ENCODE data around the gene L3MBTL4. TPM values are rescaled to one million over a fixed set of nuclear protein-coding genes. Genes with fewer than 3 reads are reported as not detected.

Gene L3MBTL4
- total RNA-seq, 1 experiment from 2014 or later = not detected

- H3K4me1 ChIP-seq (replicated peaks; ENCODE audit: insufficient read depth) = no peaks in the 10 kb centered on the region
- no peaks in the 10 kb centered on the region for H3K9me2 ChIP-seq (ENCODE audit: insufficient read depth)
- H3K4me2 ChIP-seq = no peak overlapping the region
- H3K27me3 ChIP-seq (ENCODE audit: insufficient read depth, low read depth) = no peaks in the 10 kb centered on the region; the same call in none of the 2 replicates
- intact Hi-C loops (cut with micrococcal nuclease; ENCODE audit: unreplicated experiment) = no loop called here
- H2AFZ ChIP-seq = no peak overlapping the region
- DNase-seq = no peak
- TF ChIP-seq CTCF (conservative IDR thresholded peaks at IDR 0.05) (no peak), EZH2 (IDR thresholded peaks at IDR 0.05; ENCODE audit: low read depth) (no peak)
- ChIA-PET POLR2A (ENCODE audit: unreplicated experiment) (no interaction called here), CTCF (no interaction called here)
- H3F3A ChIP-seq (ENCODE audit: insufficient read depth, low read depth) = no peaks in the 10 kb centered on the region
- no peak overlapping the region for H3K4me3 ChIP-seq
- no peaks in the 10 kb centered on the region for H3K9me3 ChIP-seq (ENCODE audit: insufficient read depth, low read depth)
- no peaks in the 10 kb centered on the region for H3K36me3 ChIP-seq (ENCODE audit: low read depth)
- no peaks in the 10 kb centered on the region for H3K79me2 ChIP-seq (ENCODE audit: low read depth)
- no peak overlapping the region for H3K27ac ChIP-seq
- BruUV-seq (replicated peaks) = no TSS peak
- no peaks in the 10 kb centered on the region; the same call in 1 of the 2 replicates for H4K20me1 ChIP-seq (ENCODE audit: insufficient read depth)
Observed at GRCh38 chr18:6118080-6118479, 296.6 kb downstream of the L3MBTL4 start.

- Histone ChIP-seq H4K20me1 (ENCODE audit: insufficient read depth) (no peaks in the 10 kb centered on the region; the same call in 1 of the 2 replicates), H3K36me3 (ENCODE audit: low read depth) (no peaks in the 10 kb centered on the region), H3K4me3 (no peak overlapping the region), H3K4me2 (no peak overlapping the region), H3K79me2 (ENCODE audit: low read depth) (no peaks in the 10 kb centered on the region), H3F3A (ENCODE audit: insufficient read depth, low read depth) (no peaks in the 10 kb centered on the region), H3K27me3 (ENCODE audit: insufficient read depth, low read depth) (no peaks in the 10 kb centered on the region; the same call in 1 of the 2 replicates), H3K4me1 (replicated peaks; ENCODE audit: insufficient read depth) (no peaks in the 10 kb centered on the region), H3K27ac (no peak overlapping the region), H2AFZ (no peak overlapping the region), H3K9me3 (ENCODE audit: insufficient read depth, low read depth) (no peaks in the 10 kb centered on the region), H3K9me2 (ENCODE audit: insufficient read depth) (no peaks in the 10 kb centered on the region)
- ChIA-PET CTCF (no interaction called here), POLR2A (ENCODE audit: unreplicated experiment) (no interaction called here)
- DNase-seq = no peak
- intact Hi-C loops (cut with micrococcal nuclease; ENCODE audit: unreplicated experiment) = no loop called here
- TF ChIP-seq CTCF (conservative IDR thresholded peaks at IDR 0.05) (no peak), EZH2 (IDR thresholded peaks at IDR 0.05; ENCODE audit: low read depth) (no peak)
- BruUV-seq (replicated peaks) = no TSS peak
Observed at GRCh38 chr18:6115710-6116109, 299.0 kb downstream of the L3MBTL4 start.

- Histone ChIP-seq H3K27ac (no peak overlapping the region), H3K9me3 (ENCODE audit: insufficient read depth, low read depth) (no peaks in the 10 kb centered on the region), H3F3A (ENCODE audit: insufficient read depth, low read depth) (no peaks in the 10 kb centered on the region), H3K27me3 (ENCODE audit: insufficient read depth, low read depth) (no peaks in the 10 kb centered on the region; the same call in 1 of the 2 replicates), H3K9me2 (ENCODE audit: insufficient read depth) (no peaks in the 10 kb centered on the region), H3K4me3 (no peak overlapping the region), H2AFZ (no peak overlapping the region), H3K79me2 (ENCODE audit: low read depth) (no peaks in the 10 kb centered on the region), H4K20me1 (ENCODE audit: insufficient read depth) (no peaks in the 10 kb centered on the region), H3K4me1 (replicated peaks; ENCODE audit: insufficient read depth) (no peaks in the 10 kb centered on the region), H3K36me3 (ENCODE audit: low read depth) (no peaks in the 10 kb centered on the region), H3K4me2 (no peak overlapping the region)
- no peak for DNase-seq
- ChIA-PET CTCF (no interaction called here), POLR2A (ENCODE audit: unreplicated experiment) (no interaction called here)
- BruUV-seq (replicated peaks) = no TSS peak
- intact Hi-C loops (cut with micrococcal nuclease; ENCODE audit: unreplicated experiment) = no loop called here
- no peak for TF ChIP-seq EZH2 (IDR thresholded peaks at IDR 0.05; ENCODE audit: low read depth)
- no peak for TF ChIP-seq CTCF (conservative IDR thresholded peaks at IDR 0.05)
Observed at GRCh38 chr18:6113650-6114049, 301.1 kb downstream of the L3MBTL4 start.
